HG02763 (cell line): ENCODE data around the gene SETX.

Experiments
- ATAC-seq: cut with Tn5 transposase; IDR thresholded peaks from one replicate; pipeline ENCODE4 v1.9.1; 2021; ENCODE audit warnings: mild to moderate bottlenecking, moderate library complexity; ENCODE audit not compliant: unreplicated experiment

Gene SETX

GRCh38 chr9:132241483-132241839 lies 113.3 kb downstream of the SETX start:
- peak; percentile 5 for ATAC-seq

DNA sequence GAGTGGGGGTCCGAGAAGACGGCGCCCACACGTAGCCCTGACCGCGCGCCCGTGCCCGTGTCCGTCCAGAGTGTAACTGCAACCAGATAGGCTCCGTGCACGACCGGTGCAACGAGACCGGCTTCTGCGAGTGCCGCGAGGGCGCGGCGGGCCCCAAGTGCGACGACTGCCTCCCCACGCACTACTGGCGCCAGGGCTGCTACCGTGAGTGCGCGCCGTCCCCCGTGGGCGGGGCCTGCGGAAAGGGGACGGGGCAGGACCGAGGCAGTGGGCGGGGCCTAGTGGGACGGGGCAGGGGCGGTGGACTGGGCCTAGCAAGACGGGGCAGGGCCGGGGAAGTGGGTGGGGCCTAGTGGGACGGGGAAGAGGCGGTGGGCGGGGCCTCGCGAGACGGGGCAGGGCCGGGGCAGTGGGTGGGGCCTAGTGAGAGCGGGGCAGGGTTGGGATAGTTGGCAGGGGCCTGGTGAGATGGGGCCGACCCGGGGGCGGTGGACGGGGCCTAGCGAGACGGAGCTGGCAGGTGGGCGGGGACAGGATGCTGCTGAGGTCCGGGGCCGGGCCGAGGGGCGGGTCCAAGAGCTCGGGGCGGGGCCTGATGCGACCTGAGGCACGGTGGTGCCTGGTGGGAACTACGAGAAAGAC lies 113.8 kb downstream of the SETX start:
- peak; percentile 68 for ATAC-seq

DNA sequence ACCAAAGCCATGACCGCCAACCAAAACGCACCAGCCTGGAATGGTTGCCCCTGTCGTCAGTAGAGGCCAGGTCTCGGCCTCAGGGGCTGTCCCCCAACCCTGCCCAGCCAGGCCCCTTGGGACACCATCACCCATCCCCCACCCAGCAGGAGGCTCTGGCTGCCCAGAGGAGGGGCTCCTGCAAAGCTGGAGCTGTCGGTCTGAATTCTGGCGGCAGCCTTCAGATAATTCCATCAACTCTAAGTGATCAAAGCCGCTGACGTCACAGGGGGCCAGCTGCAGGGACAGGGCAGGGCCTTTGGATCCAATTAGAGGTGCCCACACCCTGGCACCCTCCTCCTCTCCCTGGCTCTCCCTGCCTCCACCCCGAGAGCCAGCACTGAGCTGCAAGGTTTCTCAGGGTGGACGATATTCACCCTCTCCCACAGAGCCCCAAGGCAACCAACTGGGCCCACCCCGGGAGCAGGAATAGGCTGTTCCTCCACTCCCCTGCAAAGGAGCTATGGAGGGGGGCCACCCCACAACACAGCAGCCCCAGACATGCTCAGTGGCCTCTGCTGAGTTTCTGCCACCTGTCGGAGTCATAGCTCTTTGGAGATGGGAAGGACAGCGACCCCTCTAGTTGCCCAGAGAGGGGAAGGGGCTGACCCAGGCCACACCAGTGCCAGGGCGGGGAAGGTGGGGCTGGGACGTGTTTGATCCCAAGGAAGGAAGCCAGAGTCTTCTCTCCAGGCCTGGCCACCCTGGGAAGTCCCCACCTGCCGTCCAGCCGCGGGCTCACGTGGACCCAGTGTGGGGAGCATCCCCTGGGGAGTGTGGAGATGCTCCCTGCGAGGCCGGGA lies 114.6 kb downstream of the SETX start:
- ATAC-seq, result no peak

DNA sequence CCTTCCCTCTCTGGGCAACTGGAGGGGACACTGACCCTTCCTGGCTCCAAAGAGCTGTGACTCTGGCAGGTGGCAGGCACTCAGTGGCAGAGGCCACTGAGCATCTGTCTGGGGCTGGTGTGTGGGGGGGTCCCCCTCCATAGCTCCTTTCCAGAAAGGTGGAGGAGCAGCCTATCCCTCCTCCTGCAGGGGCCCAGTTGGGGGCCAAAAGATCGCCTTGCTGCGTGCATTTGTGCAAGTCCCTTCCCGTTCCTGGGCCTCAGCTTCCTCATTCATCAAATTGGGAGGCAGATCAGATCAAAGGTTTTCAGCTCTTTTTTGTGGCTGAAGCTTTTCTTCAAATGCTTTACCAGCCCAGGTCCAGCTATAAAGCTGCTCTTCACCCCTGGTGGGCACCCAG lies 115.3 kb downstream of the SETX start:
- ATAC-seq, result no peak

DNA sequence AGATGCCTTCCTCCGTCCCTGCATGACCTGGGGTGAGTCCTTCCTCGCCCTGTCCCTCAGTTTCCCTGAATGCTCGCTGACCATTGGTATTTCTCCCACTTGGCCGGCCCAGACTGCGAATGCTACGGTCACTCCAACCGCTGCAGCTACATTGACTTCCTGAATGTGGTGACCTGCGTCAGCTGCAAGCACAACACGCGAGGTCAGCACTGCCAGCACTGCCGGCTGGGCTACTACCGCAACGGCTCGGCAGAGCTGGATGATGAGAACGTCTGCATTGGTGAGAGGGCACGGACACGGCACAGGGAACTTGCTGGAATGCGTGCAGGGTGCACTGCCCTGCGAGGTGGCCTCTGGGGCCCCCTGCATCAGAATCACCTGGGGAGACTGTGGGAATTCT lies 115.8 kb downstream of the SETX start:
- ATAC-seq, result no peak

DNA sequence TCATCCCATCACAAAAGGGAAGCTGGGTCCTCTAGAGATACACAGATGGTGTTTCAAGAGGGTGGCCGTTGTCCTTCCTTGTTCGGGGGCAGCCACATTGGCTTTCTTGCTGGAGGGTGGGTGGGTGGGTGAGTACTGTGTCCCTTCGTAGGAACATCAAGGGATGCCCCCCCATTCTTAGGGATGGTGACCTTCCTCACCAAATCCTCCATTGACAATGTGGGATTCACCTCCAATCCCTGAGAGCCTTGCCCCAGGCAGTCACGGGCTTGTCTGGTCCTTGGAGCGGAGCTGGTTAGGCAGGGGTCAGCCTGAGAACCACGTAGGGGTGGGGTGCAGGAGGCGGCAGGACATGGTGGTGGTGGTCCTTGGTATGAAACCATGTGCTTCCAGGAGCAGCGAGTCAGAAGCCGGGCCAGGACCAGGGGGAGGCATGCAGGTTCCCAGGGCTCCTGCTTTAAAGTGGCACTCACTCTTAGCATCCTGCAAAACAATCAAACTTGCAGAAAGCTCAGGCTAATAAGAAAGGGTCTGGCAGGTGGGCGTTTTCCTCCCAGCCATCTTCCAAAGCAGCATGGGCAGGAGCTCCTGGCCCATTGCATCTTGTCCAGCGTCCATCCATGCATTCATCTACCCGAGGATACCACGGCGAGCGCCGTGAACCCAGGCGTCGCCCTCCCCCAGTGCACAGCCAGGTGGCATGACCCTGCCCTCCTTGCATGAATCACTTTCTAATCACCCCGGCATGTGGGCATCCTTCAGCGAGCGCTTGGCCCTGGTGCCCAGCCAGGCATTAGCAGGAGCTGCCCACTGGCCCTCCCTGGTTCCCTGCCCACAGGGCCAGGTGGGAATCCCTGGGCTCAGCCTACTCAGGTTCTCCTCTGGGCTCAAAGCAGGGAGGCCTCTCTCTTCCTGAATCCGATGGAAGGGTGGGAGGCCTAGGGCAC lies 116.5 kb downstream of the SETX start:
- ATAC-seq, result no peak

GRCh38 chr9:132237481-132237880 lies 117.3 kb downstream of the SETX start:
- no peak for ATAC-seq

DNA sequence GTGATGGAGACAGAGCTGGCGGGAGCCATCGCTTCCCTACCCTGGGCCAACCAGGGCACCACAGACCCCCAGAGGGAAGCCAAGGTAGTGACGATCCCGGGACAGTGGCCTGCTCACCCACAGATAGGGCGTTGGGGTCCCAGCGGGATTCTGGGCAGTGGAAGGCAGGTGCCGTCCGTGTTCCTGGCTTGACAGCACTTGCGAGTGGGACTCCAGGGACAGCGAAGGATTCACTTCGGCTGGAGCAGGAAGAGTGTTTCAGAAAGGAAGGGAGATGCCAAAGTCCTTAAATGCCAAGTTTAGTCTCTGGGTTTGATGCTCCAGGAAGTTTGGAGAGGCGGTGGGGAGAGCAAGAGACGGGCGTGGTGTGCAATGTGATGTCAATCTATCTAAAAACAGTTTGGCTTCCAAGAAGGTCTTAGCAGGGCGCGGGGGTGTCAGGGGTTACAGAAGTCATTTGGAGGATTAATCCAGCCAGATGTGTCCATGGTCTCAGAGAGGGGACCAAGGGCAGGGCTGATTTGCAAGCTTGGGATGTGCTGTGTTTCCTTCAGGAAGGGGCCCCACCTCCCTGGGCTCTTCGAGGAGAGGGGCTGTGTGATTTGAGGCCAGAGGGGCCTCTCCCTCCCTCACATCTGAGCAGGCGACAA lies 118.0 kb downstream of the SETX start:
- no peak for ATAC-seq

- ATAC-seq, result no peak
These were observed 118.7 kb downstream of the SETX start for GRCh38 chr9:132235894-132236661.

DNA sequence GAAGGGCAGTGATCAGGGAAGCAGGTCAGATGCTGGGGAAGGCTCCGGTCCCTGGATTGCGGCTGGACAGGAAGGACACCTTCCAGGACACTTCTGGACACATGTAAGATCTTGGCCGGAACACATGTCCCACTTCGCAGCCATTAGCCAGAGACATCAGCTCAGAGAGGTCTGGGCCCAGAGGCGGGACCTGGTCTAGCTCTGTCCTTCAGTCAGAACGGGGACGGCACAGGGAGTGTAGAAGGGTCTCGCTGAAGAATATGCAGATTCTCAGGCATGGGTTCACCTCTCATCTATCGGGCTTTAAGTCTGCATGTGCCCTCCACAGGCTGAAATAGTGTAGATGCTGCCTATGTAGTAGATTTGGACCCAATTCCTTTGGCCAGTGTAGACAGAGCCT lies 119.7 kb downstream of the SETX start:
- ATAC-seq, result no peak

- no peak for ATAC-seq
These were observed 120.3 kb downstream of the SETX start for GRCh38 chr9:132234535-132234934.

DNA sequence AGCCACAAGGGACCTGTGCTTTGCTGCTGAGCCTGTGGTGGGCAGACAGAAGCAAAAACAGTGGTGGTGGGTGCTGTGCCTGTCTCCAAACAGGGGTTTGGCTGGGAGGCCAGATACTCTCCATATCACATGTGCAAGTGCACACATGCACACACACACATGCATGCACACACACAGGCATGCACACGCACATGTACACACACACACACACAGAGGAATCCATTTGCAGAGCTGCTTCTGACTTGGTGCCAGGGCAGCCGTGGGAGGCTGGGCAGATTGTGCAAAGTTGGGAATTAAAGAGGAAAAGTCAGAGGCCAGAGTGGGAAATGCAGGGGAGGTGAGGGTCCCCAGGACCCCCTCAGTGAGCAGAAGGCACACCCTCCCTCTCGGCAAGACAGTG lies 121.6 kb downstream of the SETX start:
- ATAC-seq, result no peak

- no peak for ATAC-seq
These were observed 122.3 kb downstream of the SETX start for GRCh38 chr9:132232522-132232921.

GRCh38 chr9:132231019-132231701 lies 123.6 kb downstream of the SETX start:
- ATAC-seq, result no peak

GRCh38 chr9:132230605-132231004 lies 124.2 kb downstream of the SETX start:
- no peak for ATAC-seq

GRCh38 chr9:132228062-132228461 lies 126.7 kb downstream of the SETX start:
- no peak for ATAC-seq

DNA sequence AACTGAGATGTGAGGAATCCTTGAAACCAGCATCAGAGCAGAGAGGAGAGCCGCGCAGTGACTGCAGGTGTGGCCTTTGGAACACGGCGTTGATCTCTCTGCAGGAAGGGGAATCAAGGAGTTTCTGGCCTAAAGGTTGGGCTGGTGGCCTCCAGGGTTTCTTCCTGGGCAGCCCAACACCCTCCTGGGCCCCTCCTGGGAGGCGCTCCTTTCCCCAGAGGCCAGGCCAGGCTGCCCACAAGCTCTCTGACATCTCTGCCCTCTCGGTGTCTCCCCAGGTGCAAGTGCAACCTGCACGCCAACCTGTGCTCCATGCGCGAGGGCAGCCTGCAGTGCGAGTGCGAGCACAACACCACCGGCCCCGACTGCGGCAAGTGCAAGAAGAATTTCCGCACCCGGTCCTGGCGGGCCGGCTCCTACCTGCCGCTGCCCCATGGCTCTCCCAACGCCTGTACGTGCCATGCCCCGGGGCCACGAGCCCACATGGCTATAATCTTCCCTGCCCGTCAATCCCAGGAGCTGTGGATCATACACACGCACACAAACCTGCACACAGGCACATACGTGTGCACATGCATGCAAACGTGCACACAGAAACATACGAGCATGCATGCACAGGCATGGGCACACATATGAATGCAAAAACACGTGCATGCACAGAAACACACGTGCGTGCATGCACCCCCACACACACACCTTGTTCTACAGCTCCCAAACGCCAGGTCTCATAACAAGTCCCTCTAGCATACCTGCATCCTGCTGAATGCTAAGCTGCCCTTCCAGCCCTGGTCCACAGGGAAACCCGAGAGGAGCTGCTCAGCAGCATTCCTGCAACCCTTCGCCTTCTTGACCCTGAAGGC lies 128.0 kb downstream of the SETX start:
- ATAC-seq, result no peak

DNA sequence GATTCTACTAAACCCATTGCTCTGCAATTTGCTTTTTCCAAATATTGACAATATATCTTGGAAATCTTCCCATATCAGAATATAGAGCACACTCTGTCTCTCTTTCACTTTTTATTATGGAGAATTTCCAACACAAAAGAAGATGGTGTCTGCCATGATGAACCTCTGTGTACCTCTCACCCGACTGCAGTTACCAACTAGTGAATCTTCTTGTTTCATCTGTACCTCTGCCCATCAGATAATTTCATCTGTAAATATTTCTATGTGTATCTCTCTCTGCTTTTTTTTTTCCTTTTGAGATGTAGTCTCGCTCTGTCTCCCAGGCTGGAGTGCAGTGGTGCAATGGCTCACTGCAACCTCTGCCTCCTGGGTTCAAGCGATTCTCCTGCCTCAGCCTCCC lies 130.1 kb downstream of the SETX start:
- ATAC-seq, result no peak

DNA sequence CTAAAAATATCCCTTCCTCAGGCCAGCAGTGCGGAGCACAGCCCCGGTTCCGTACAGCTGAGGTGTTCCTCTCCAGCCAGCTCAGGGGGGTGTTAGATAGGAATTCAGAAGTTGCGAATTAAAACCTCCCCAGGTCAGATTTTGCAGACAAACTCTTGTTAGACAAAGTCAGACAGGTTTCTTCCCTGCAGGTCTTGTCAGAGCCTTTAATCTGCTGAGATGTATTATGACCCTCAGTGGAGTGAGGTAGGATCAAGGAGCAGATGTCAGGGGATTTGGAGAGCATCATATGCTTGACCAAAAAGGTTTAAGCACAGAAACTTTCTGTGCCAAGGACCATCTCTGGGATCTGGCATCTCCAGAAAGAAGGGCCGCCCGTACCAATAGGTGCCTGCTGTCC lies 132.8 kb downstream of the SETX start:
- no peak for ATAC-seq
